LNCaP clone FGC (cell line): ENCODE results near the gene TBX1.

Experiments
- DNase-seq: peaks from one replicate; pipeline ENCODE4 v3.0.0-alpha.2; 2011; ENCODE audit warnings: low read depth
- H3K4me3 ChIP-seq: 2 replicates; pipeline ENCODE4 v1.5.1; 2011; ENCODE audit warnings: mild to moderate bottlenecking, low read depth, low read length, control low read depth
- CTCF ChIP-seq: IDR thresholded peaks from 2 replicates; pipeline ENCODE4 v1.5.1; 2012; ENCODE audit warnings: mild to moderate bottlenecking; ENCODE audit not compliant: control insufficient read depth, insufficient read depth; ENCODE audit errors: extremely low read depth

Gene TBX1

GRCh38 chr22:19803736-19804267 lies 43.2 kb downstream of the TBX1 start:
- TF ChIP-seq CTCF = no peak
- no peak for DNase-seq
- H3K4me3 ChIP-seq = no peak overlapping the region

- no peak for DNase-seq
- no peak for TF ChIP-seq CTCF
- H3K4me3 ChIP-seq = no peak overlapping the region
Measured at GRCh38 chr22:19805821-19806212, 45.2 kb downstream of the TBX1 start.

- TF ChIP-seq CTCF = no peak
- peak; percentile 92 for DNase-seq
- no peak overlapping the region for H3K4me3 ChIP-seq
Measured at GRCh38 chr22:19806213-19807160, 45.9 kb downstream of the TBX1 start.

- no peak for TF ChIP-seq CTCF
- no peak overlapping the region for H3K4me3 ChIP-seq
- no peak for DNase-seq
Measured at GRCh38 chr22:19807161-19807913, 46.8 kb downstream of the TBX1 start.

GRCh38 chr22:19807914-19808872 lies 47.6 kb downstream of the TBX1 start:
- DNase-seq = no peak
- no peak overlapping the region for H3K4me3 ChIP-seq
- TF ChIP-seq CTCF = no peak

- H3K4me3 ChIP-seq = no peak overlapping the region
- DNase-seq = no peak
- TF ChIP-seq CTCF = no peak
Measured at GRCh38 chr22:19808873-19809478, 48.4 kb downstream of the TBX1 start.
